ENCODE results near the gene CPT1B.

- TF ChIP-seq CTCF (IDR thresholded peaks at IDR 0.05; ENCODE audit: insufficient read depth, low read depth, low read length) (no peak), EZH2 (IDR thresholded peaks at IDR 0.05; ENCODE audit: insufficient read depth, low read length) (no peak)
These were observed 23.6 kb upstream of the CPT1B start for GRCh38 chr22:50601669-50602337.
